ENCODE measurements around the gene MORN1.
A peak's percentile ranks its signal among the peaks of the same experiment; 100 is the strongest.

Gene MORN1

DNA sequence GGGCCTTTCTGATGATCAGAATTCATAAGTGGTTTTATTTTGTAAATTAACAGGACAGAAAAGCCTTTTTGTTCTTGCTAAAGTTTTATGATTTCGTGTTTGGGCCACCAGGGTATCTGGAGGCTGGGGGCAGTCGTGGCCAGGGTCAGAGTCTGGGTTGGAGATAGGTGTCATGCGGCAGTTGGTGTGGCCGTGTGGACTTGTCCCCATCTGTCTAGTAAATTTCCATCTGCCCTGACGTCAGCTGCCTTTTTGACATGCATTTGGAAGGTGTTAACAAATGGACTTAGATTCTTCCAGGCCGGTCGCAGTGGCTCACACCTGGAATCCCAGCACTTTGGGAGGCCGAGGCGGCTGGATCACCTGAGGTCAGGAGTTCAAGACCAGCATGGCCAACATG, 106.4 kb downstream of the MORN1 start:
- H3K36me3 ChIP-seq = no peaks in the 10 kb centered on the region
- no peaks in the 10 kb centered on the region for H3K4me1 ChIP-seq
- no peaks in the 10 kb centered on the region for H3K9me3 ChIP-seq
- no peak overlapping the region for H3K4me3 ChIP-seq (ENCODE audit: low read depth, low read length)
- no peaks in the 10 kb centered on the region for H3K27me3 ChIP-seq
- TF ChIP-seq, protein P1, sequence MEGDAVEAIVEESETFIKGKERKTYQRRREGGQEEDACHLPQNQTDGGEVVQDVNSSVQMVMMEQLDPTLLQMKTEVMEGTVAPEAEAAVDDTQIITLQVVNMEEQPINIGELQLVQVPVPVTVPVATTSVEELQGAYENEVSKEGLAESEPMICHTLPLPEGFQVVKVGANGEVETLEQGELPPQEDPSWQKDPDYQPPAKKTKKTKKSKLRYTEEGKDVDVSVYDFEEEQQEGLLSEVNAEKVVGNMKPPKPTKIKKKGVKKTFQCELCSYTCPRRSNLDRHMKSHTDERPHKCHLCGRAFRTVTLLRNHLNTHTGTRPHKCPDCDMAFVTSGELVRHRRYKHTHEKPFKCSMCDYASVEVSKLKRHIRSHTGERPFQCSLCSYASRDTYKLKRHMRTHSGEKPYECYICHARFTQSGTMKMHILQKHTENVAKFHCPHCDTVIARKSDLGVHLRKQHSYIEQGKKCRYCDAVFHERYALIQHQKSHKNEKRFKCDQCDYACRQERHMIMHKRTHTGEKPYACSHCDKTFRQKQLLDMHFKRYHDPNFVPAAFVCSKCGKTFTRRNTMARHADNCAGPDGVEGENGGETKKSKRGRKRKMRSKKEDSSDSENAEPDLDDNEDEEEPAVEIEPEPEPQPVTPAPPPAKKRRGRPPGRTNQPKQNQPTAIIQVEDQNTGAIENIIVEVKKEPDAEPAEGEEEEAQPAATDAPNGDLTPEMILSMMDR (IDR thresholded peaks at IDR 0.05; ENCODE audit: low read depth, low read length) = no peak
- no peak for DNase-seq

DNA sequence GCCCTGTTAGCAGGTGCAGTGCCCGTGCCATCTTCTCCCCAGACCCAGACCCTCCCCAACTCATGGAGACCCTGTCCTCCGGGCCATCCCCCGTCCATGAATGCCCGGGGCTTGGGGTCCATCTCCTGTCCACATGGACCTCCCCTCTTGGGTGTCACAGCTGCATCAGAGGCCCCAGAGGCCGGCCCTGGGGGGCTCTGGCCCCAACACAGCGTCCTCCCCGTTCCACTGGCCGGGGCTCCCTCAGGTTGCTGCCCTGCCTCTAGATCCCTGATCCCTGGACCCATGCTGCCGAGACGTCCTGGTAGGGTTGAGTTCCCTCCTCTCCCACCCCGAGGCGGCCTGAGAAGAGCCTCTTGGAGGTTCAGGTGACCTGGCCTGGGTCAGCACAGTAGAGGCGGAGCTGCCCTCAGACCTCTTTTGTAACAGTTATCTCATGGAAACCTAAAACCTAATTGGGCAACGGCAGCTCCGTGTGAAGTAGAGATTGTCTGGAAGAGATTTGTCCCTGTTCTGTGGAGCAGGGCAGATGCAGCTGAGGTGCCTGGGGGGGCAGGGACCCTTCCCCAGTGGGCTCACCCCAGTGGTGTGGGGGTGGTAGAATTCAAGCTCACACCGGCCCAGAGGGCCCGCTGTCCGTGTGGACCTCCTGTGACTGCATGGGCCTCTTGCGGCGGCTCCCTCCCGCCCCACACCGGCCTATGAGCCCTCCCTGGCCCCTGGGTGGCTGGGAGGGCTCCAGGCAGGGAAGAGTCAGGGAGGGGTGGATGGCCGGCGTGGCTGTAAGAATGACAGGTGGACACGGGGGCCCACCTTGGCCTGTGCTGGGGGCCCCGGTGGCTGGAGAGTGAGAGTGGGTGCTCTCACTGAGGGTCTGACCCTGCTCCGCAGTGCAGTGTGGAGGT, 107.1 kb downstream of the MORN1 start:
- Histone ChIP-seq H3K4me3 (ENCODE audit: low read depth, low read length) (no peak overlapping the region), H3K4me1 (no peaks in the 10 kb centered on the region), H3K9me3 (no peaks in the 10 kb centered on the region), H3K27me3 (no peaks in the 10 kb centered on the region), H3K36me3 (no peaks in the 10 kb centered on the region)
- TF ChIP-seq, protein P1 (IDR thresholded peaks at IDR 0.05; ENCODE audit: low read depth, low read length) = no peak
- peak; percentile 1 for DNase-seq

DNA sequence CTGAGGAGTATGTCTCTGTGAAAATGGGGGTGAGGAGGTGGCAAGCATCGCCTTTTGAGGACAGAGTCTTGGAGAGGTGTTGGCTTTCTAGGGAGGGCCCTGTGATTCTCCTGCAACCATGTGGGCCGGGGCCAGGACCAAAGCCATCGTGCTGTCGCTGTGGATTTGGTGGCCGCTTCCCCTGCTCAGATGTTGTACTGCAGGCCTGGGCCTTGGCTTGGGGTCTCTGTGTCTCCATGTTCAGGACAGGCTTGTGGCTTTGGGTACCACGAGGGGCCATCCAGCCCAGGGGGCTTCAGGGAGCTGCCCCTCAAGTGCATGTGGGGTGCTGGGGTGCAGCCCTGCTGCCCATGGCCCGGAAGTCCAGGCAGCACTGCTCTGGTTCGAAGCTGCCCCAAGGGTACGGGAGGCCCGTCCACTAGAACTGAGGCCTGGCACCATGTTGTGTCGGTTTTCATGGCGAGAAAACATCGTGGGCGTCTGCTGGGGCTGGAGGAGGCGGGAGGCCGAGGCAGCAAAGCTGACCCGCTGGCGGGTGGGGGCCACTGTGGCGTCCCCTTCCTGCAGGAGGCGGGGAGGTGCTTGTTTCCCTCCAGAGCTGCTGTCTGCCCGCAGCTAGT, 107.9 kb downstream of the MORN1 start:
- Histone ChIP-seq H3K4me1 (no peaks in the 10 kb centered on the region), H3K9me3 (no peaks in the 10 kb centered on the region), H3K36me3 (no peaks in the 10 kb centered on the region), H3K4me3 (ENCODE audit: low read depth, low read length) (no peak overlapping the region), H3K27me3 (no peaks in the 10 kb centered on the region)
- peak; percentile 1 for DNase-seq
- TF ChIP-seq, protein P1 (IDR thresholded peaks at IDR 0.05; ENCODE audit: low read depth, low read length) = no peak

DNA sequence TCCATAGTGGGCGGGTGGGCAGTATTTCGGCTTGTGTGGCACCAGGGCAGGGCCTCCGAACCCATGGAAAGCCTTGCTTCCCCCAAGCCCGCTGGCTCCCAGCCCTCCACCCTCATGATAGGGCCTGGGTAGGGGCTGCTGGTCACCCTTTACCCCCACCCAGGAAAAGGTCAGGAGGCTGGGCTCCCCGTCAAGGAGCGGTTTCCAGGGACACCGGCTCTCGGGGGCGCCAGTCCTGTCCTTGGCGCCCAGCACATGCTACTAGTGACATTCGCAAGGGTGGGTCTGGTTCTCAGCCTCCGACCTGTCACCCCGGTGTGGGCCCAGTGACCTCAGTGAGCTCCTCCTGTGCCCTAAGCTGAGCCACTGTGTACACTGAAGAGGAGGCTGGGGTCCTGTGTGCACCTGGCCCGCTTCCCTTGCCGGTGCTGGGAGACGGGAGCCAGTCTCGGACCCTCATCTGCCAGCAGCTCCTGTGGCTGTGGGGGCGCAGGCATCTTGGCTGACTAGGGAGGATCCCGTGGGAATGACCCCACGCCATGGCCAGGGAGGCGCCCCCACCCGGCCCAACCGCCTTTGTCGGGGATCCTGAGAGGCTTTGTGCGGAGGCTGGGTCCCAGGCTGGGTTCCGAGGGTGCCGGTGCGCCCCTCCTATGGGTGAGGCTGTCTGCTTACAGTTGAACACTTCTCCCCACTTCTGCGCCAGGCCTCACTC, 108.6 kb downstream of the MORN1 start:
- Histone ChIP-seq H3K4me3 (ENCODE audit: low read depth, low read length) (no peak overlapping the region), H3K36me3 (no peaks in the 10 kb centered on the region), H3K4me1 (no peaks in the 10 kb centered on the region), H3K9me3 (no peaks in the 10 kb centered on the region), H3K27me3 (no peaks in the 10 kb centered on the region)
- DNase-seq = no peak
- TF ChIP-seq, protein P1 (IDR thresholded peaks at IDR 0.05; ENCODE audit: low read depth, low read length) = no peak

DNA sequence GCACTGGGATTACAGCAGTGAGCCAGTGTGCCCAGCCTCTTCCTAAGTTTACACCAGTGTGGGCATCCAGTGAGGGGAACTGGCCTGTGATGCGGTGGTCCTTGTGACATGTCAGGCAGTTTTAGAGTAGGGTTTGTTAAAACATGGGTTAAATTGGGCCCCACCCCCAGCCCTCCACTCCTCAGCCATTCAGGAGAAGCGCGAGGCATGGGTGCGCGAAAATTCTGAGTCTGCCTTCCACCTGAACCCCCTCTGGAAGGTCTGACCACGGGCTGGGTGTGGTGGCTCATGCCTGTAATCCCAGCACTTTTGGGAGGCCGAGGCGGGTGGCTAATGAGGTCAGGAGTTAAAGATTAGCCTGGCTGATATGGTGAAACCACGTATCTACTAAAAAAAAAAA, 111.5 kb downstream of the MORN1 start:
- TF ChIP-seq, protein P1 (IDR thresholded peaks at IDR 0.05; ENCODE audit: low read depth, low read length) = no peak
- no peak for DNase-seq
- Histone ChIP-seq H3K36me3 (no peaks in the 10 kb centered on the region), H3K4me3 (ENCODE audit: low read depth, low read length) (no peak overlapping the region), H3K27me3 (no peaks in the 10 kb centered on the region), H3K4me1 (no peaks in the 10 kb centered on the region), H3K9me3 (no peaks in the 10 kb centered on the region)

All from BE2C (cell line).